ENCODE results near the gene TEAD4. TPM values are rescaled to one million over a fixed set of nuclear protein-coding genes. Genes with fewer than 3 reads are reported as not detected.

TEAD4 gene
- total RNA-seq, 1 experiment from 2014 or later, result 54.4 TPM

GRCh38 chr12:2960390-2960956 lies 1.3 kb downstream of the TEAD4 start:
- DNase-seq (ENCODE audit: low spot score), result peak; percentile 39

GRCh38 chr12:2960996-2961616 lies 1.9 kb downstream of the TEAD4 start:
- DNase-seq (ENCODE audit: low spot score), result peak; percentile 28

GRCh38 chr12:2961705-2962104 lies 2.5 kb downstream of the TEAD4 start:
- no peak for DNase-seq (ENCODE audit: low spot score)

GRCh38 chr12:2963154-2963759 lies 4.1 kb downstream of the TEAD4 start:
- no peak for DNase-seq (ENCODE audit: low spot score)

- no peak for DNase-seq (ENCODE audit: low spot score)
Observed at GRCh38 chr12:2963760-2964292, 4.6 kb downstream of the TEAD4 start.

GRCh38 chr12:2967651-2968050 lies 8.5 kb downstream of the TEAD4 start:
- DNase-seq (ENCODE audit: low spot score), result no peak

GRCh38 chr12:2970744-2971143 lies 11.5 kb downstream of the TEAD4 start:
- DNase-seq (ENCODE audit: low spot score), result no peak

- no peak for DNase-seq (ENCODE audit: low spot score)
Observed at GRCh38 chr12:2973566-2973965, 14.4 kb downstream of the TEAD4 start.

GRCh38 chr12:2974560-2974971 lies 15.4 kb downstream of the TEAD4 start:
- DNase-seq (ENCODE audit: low spot score), result no peak

GRCh38 chr12:2976581-2976996 lies 17.4 kb downstream of the TEAD4 start:
- DNase-seq (ENCODE audit: low spot score), result no peak

- no peak for DNase-seq (ENCODE audit: low spot score)
Observed at GRCh38 chr12:2977776-2978175, 18.6 kb downstream of the TEAD4 start.

GRCh38 chr12:2979806-2980205 lies 20.6 kb downstream of the TEAD4 start:
- no peak for DNase-seq (ENCODE audit: low spot score)

- DNase-seq (ENCODE audit: low spot score), result no peak
Observed at GRCh38 chr12:2980630-2981029, 21.4 kb downstream of the TEAD4 start.

GRCh38 chr12:2982361-2982760 lies 23.2 kb downstream of the TEAD4 start:
- DNase-seq (ENCODE audit: low spot score), result no peak

- no peak for DNase-seq (ENCODE audit: low spot score)
Observed at GRCh38 chr12:2984249-2984648, 25.1 kb downstream of the TEAD4 start.

- DNase-seq (ENCODE audit: low spot score), result no peak
Observed at GRCh38 chr12:2984698-2985097, 25.5 kb downstream of the TEAD4 start.

- DNase-seq (ENCODE audit: low spot score), result no peak
Observed at GRCh38 chr12:2986876-2987275, 27.7 kb downstream of the TEAD4 start.

- no peak for DNase-seq (ENCODE audit: low spot score)
Observed at GRCh38 chr12:2988494-2988893, 29.3 kb downstream of the TEAD4 start.

GRCh38 chr12:2992724-2993123 lies 33.5 kb downstream of the TEAD4 start:
- no peak for DNase-seq (ENCODE audit: low spot score)

- DNase-seq (ENCODE audit: low spot score), result no peak
Observed at GRCh38 chr12:2997989-2998670, 38.9 kb downstream of the TEAD4 start.

GRCh38 chr12:2998789-2999264 lies 39.6 kb downstream of the TEAD4 start:
- DNase-seq (ENCODE audit: low spot score), result no peak

GRCh38 chr12:2999265-2999841 lies 40.2 kb downstream of the TEAD4 start:
- no peak for DNase-seq (ENCODE audit: low spot score)

Data from HT-29 (cell line).